Astrocyte (in vitro differentiated cells and primary cell): ENCODE measurements around the gene HLA-DRB5. TPM values are rescaled to one million over a fixed set of nuclear protein-coding genes. Genes with fewer than 3 reads are reported as not detected.

Experiments used
- DNase-seq: peaks from one replicate; pipeline ENCODE4 v3.0.0-alpha.2; 2010; ENCODE audit warnings: low read depth
- FAIRE-seq: peaks from 2 replicates; lab custom pipeline; 2011; peaks lifted over from hg19 to GRCh38; lab: Jason Lieb, UNC
- H2AFZ ChIP-seq: 2 replicates; pipeline ENCODE4 v1.6.0; 2012; ENCODE audit warnings: low read depth, low read length, inconsistent platforms
- H3K27ac ChIP-seq: 2 replicates; pipeline ENCODE4 v1.5.1; 2011; ENCODE audit warnings: low read depth, low read length, inconsistent platforms
- H3K27me3 ChIP-seq: 2 replicates; pipeline ENCODE4 v1.6.0; 2011; ENCODE audit warnings: low read length, inconsistent platforms; ENCODE audit not compliant: insufficient read depth
- H3K36me3 ChIP-seq: 2 replicates; pipeline ENCODE4 v1.5.1; 2011; ENCODE audit warnings: low read length, inconsistent platforms; ENCODE audit not compliant: insufficient read depth
- H3K4me1 ChIP-seq: 2 replicates; pipeline ENCODE4 v1.5.1; 2011; ENCODE audit warnings: low read length, inconsistent platforms; ENCODE audit not compliant: insufficient read depth
- H3K4me2 ChIP-seq: 2 replicates; pipeline ENCODE4 v1.6.0; 2012; ENCODE audit warnings: low read length, inconsistent platforms
- H3K4me3 ChIP-seq: 2 replicates; pipeline ENCODE4 v1.5.1; 2011; ENCODE audit warnings: low read depth, mild to moderate bottlenecking, low read length, inconsistent platforms; ENCODE audit not compliant: insufficient read depth
- H3K79me2 ChIP-seq: 2 replicates; pipeline ENCODE4 v1.6.0; 2012; ENCODE audit warnings: mild to moderate bottlenecking, low read length, inconsistent platforms; ENCODE audit not compliant: insufficient read depth
- H3K9ac ChIP-seq: 2 replicates; pipeline ENCODE4 v1.6.0; 2012; ENCODE audit warnings: mild to moderate bottlenecking, low read length, inconsistent platforms
- H3K9me3 ChIP-seq: 2 replicates; pipeline ENCODE4 v1.5.1; 2012; ENCODE audit warnings: low read depth, mild to moderate bottlenecking, low read length, inconsistent platforms; ENCODE audit not compliant: insufficient read depth
- H4K20me1 ChIP-seq: 2 replicates; pipeline ENCODE4 v1.6.0; 2012; ENCODE audit warnings: low read length, inconsistent platforms; ENCODE audit not compliant: insufficient read depth
- H3K27ac Mint-ChIP-seq: one replicate; pipeline ENCODE4 v1.8.0; 2021; ENCODE audit warnings: mild to moderate bottlenecking, mixed read lengths; ENCODE audit not compliant: unreplicated experiment
- H3K27me3 Mint-ChIP-seq: one replicate; pipeline ENCODE4 v1.8.0; 2021; ENCODE audit warnings: low read depth, mixed read lengths; ENCODE audit not compliant: unreplicated experiment
- H3K36me3 Mint-ChIP-seq: one replicate; pipeline ENCODE4 v1.8.0; 2021; ENCODE audit warnings: low read depth, mixed read lengths; ENCODE audit not compliant: unreplicated experiment
- H3K4me1 Mint-ChIP-seq: one replicate; pipeline ENCODE4 v1.8.0; 2021; ENCODE audit warnings: low read depth, mixed read lengths; ENCODE audit not compliant: unreplicated experiment
- H3K4me3 Mint-ChIP-seq: one replicate; pipeline ENCODE4 v1.8.0; 2021; ENCODE audit warnings: mild to moderate bottlenecking, moderate library complexity, mixed read lengths; ENCODE audit not compliant: unreplicated experiment
- H3K9me3 Mint-ChIP-seq: one replicate; pipeline ENCODE4 v1.8.0; 2021; ENCODE audit warnings: mild to moderate bottlenecking, mixed read lengths; ENCODE audit not compliant: unreplicated experiment
- CTCF ChIP-seq: IDR thresholded peaks from 2 replicates; pipeline ENCODE4 v1.5.1; 2011; ENCODE audit warnings: low read depth, mild to moderate bottlenecking, inconsistent platforms, low read length, moderate library complexity; ENCODE audit not compliant: insufficient read depth
- EZH2 ChIP-seq: IDR thresholded peaks from 2 replicates; pipeline ENCODE4 v1.6.1; 2012; ENCODE audit warnings: mild to moderate bottlenecking, low read length, inconsistent platforms; ENCODE audit not compliant: insufficient read depth
- total RNA-seq: library from RNA; stranded (reverse); gene quantifications from 2 replicates; pipeline ENCODE4 v1.2.1, GENCODE V29; 2021

HLA-DRB5 gene
- total RNA-seq, 1 donor from 2014 or later = not detected

GRCh38 chr6:32566957-32567356, 36.9 kb upstream of the HLA-DRB5 start:
- H3K9me3 Mint-ChIP-seq = no peaks in the 10 kb centered on the region
- Histone ChIP-seq H3K9ac (no peak overlapping the region), H3K4me3 (no peak overlapping the region), H2AFZ (no peak overlapping the region), H3K27me3 (no peaks in the 10 kb centered on the region), H3K4me2 (no peak overlapping the region), H4K20me1 (no peaks in the 10 kb centered on the region), H3K4me1 (no peaks in the 10 kb centered on the region), H3K27ac (no peak overlapping the region), H3K36me3 (no peaks in the 10 kb centered on the region), H3K79me2 (no peaks in the 10 kb centered on the region), H3K9me3 (no peaks in the 10 kb centered on the region)
- DNase-seq = no peak
- no peak for FAIRE-seq
- no peak for TF ChIP-seq CTCF
- no peak for TF ChIP-seq EZH2
- no peak overlapping the region for H3K4me3 Mint-ChIP-seq
- H3K27ac Mint-ChIP-seq = no peak overlapping the region
- peaks cover 2% of the 10 kb centered on the region for H3K36me3 Mint-ChIP-seq
- H3K4me1 Mint-ChIP-seq = no peaks in the 10 kb centered on the region
- peaks cover 10% of the 10 kb centered on the region for H3K27me3 Mint-ChIP-seq

- no peak overlapping the region for H3K4me3 Mint-ChIP-seq
- Histone ChIP-seq H3K4me1 (no peaks in the 10 kb centered on the region), H3K4me2 (no peak overlapping the region), H3K27me3 (no peaks in the 10 kb centered on the region), H4K20me1 (no peaks in the 10 kb centered on the region), H3K36me3 (no peaks in the 10 kb centered on the region), H3K79me2 (no peaks in the 10 kb centered on the region), H3K4me3 (no peak overlapping the region), H3K9ac (no peak overlapping the region), H3K9me3 (no peaks in the 10 kb centered on the region), H2AFZ (no peak overlapping the region), H3K27ac (no peak overlapping the region)
- H3K36me3 Mint-ChIP-seq = peaks cover 2% of the 10 kb centered on the region
- TF ChIP-seq CTCF (no peak), EZH2 (no peak)
- no peaks in the 10 kb centered on the region for H3K4me1 Mint-ChIP-seq
- FAIRE-seq = no peak
- peaks cover 7% of the 10 kb centered on the region for H3K27me3 Mint-ChIP-seq
- H3K27ac Mint-ChIP-seq = no peak overlapping the region
- no peaks in the 10 kb centered on the region for H3K9me3 Mint-ChIP-seq
- DNase-seq = no peak
Measured at GRCh38 chr6:32565511-32565910, 35.4 kb upstream of the HLA-DRB5 start.

- Histone ChIP-seq H3K27ac (no peak overlapping the region), H3K9me3 (no peaks in the 10 kb centered on the region), H2AFZ (no peak overlapping the region), H3K36me3 (no peaks in the 10 kb centered on the region), H3K4me1 (no peaks in the 10 kb centered on the region), H3K27me3 (no peaks in the 10 kb centered on the region), H3K4me3 (no peak overlapping the region), H3K9ac (no peak overlapping the region), H4K20me1 (no peaks in the 10 kb centered on the region), H3K79me2 (no peaks in the 10 kb centered on the region), H3K4me2 (no peak overlapping the region)
- DNase-seq = no peak
- Mint-ChIP-seq H3K36me3 (peaks cover 2% of the 10 kb centered on the region), H3K4me1 (no peaks in the 10 kb centered on the region), H3K9me3 (no peaks in the 10 kb centered on the region), H3K27me3 (peaks cover 15% of the 10 kb centered on the region), H3K27ac (no peak overlapping the region), H3K4me3 (no peak overlapping the region)
- no peak for FAIRE-seq
- no peak for TF ChIP-seq EZH2
Measured at GRCh38 chr6:32562940-32563339, 32.9 kb upstream of the HLA-DRB5 start.
